Inferior parietal cortex (tissue), 1 donor: ENCODE measurements around the gene RDH11.

Experiments
- DNase-seq: peaks from one replicate; pipeline ENCODE4 v3.0.0-alpha.2; 2016; ENCODE audit errors: extremely low spot score

The RDH11 gene

DNA sequence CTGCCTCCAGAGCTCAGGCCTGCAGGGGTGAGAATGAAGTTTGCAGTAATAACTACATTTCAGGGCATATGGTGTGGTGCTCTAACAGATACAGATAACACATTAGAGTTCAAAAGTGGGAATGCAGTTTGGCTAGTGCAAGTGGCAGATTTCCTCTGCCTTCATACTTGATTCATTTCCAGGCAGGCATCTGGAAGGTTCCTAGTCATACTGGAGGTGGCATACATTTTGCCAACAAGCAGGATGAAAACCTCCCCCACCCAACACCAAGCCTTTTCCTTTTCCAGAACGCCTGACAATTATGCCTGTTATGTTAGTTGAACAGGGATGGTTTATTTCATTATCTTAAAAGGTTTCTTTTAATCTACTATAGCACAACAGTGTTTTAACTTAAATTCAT, 45.4 kb downstream of the RDH11 start:
- peak; percentile 40 for DNase-seq

DNA sequence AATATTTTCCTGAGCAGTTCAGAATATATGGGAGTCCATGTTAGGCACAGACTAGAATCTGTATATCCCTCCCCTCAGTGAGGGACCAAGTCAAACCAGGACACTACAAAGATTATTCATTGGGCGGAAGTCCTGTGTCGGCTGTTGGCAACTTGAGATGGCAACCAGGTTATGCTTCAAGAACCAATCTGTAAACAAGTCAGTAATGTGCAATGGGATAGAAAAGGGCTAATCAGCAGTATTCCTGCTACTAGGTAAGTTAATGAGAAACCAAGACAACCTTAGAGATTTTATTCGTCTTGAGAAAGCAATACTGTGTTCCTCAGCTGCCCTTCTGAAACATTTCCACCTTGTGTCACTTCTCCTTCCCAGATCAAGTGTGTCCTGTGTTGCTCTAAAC, 49.4 kb downstream of the RDH11 start:
- no peak for DNase-seq

DNA sequence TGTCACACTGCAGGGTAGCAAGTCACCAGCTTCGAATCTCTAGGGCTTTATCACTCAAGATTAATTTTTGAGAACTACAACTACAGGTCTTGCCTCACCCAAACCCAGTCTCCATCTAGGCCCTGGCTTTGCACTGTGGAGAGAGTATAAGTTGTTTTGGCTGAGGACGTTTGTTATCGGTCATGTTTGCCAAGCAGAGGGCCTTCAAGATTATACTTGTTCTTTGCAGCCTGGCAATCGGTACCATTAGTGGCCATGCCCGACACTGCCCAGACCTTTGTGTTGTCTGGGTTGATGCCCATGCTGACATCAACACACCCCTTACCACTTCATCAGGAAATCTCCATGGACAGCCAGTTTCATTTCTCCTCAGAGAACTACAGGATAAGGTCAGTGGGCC, 50.1 kb downstream of the RDH11 start:
- no peak for DNase-seq

DNA sequence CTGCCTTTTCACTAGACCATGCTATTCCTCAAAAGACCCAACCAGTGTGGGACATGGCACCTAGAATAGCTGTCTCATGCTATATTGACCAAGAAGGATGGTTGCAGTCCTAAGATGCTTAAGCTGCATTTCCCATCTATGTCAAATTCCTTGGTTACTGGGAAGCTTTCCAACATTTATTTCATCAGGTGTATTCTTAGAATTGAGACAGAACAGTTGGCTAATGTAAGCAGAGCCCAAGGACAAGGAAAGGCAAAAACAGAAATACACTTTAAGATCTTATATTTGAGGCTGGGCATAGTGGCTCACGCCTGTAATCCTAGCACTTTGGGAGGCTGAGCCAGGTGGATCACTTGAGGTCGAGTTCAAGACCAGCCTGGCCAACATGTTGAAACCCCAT, 51.1 kb downstream of the RDH11 start:
- peak; percentile 33 for DNase-seq

DNA sequence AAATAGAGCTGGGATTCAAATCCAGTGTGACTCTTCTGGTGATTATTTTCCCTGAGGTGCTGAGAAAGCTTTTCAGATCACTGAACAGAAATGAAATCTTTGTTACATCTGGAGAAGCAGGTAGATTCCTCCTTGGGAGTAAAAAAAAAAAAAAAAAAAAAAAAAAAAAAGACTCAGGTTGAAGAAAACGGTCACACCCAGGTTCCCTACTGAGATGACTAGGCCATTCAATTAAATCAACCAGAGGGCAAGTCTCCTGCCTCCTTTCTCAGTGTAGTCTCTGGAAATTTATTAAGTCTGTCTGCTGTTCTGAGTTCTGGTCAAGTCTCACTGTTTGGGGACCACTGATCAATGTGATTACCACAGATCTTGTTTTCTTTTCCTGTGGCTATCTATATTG, 51.9 kb downstream of the RDH11 start:
- DNase-seq, result no peak

DNA sequence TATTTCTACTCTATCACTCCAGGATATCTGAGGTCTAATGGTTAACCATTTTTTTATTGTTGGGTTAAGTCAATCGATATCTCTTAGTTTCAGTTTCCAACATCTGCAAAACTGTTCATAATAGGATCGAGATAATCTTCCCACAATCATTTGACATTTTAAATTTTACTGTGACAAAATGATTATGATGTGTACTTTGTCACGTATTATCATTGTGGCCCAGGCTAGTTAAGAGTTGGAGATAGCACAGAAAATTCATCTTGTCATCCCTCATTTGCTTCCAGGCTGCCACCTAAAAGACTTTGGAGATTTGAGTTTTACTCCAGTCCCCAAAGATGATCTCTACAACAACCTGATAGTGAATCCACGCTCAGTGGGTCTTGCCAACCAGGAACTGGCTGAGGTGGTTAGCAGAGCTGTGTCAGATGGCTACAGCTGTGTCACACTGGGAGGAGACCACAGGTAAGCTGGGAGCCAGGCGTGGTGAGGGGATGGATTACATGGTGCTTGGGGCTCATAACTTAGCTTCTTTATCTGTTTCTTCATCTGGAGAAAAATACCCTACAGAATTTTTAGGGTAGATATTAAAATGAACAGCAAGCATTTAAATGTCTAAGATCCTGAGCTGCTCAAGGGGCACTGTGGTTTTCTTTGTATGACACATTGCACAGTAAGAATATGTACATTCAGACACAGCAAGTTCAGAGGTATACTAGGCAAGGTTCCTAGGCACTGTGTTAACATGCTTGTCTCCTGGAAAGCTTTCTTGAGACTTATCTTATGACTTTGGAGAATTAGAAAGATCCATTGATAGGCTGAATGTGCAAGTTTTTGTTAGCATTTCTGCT, 53.4 kb downstream of the RDH11 start:
- no peak for DNase-seq

DNA sequence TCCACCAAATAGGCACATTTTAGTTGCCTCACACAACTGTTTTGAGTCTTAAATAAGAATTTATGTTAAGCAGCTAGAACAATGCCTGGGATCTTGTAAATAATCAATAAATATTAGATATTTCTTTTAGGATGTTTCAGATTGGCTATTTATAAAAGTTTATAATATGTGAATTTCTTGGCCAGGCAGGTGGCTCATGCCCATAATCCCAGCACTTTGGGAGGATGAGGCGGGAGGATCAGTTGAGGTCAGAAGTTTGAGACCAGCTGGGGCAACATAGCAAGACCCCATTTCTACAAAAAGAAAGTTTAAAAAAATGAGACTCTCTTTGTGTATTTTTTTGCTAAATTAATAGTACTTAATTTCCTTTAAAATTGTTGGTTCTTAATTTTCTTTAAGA, 54.1 kb downstream of the RDH11 start:
- DNase-seq, result no peak

DNA sequence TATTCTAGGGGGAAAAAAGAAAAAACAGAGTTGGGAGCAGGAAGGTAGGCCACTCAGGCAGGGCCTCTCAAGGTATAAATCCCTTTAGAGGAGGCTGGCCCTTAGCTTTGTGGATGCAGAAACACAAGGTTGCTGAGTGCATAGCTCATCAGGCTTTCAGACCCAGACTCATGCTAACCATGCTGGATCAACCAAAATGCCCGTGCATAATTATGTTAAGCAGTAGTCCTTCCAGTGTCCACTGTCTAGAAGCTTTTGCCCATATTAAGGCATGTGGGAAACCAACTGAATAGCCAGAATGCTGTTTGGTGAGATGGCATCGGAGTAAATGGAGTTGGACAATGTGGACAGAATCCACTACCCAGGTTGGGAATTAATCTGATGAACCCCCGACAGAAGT, 56.9 kb downstream of the RDH11 start:
- DNase-seq, result no peak

DNA sequence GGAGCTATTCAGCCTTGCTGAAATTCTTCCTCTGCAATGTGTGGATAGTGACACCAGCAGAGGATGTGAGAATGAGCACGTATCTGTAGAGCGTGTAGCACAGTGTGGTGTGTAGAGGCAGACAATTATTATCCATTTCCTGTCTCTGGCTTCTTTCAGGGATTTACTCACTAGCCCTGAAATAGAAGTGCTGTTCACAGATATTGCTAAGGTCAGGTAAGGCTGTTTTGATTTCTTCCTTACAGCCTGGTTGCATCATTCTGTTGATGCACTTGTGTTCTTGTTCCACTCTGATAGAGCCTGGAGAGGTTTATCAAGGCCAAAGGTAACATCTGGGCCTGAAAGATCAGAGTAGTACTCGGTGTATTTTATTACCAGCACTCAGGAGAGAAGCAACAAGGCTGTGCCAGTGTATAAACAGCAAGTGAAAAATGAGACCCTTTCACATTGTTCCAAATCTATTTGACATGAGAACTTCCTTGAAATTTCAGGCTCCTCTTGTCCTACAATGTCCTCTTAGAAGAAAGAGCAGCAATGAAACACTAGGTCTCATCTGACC, 59.1 kb downstream of the RDH11 start:
- no peak for DNase-seq

DNA sequence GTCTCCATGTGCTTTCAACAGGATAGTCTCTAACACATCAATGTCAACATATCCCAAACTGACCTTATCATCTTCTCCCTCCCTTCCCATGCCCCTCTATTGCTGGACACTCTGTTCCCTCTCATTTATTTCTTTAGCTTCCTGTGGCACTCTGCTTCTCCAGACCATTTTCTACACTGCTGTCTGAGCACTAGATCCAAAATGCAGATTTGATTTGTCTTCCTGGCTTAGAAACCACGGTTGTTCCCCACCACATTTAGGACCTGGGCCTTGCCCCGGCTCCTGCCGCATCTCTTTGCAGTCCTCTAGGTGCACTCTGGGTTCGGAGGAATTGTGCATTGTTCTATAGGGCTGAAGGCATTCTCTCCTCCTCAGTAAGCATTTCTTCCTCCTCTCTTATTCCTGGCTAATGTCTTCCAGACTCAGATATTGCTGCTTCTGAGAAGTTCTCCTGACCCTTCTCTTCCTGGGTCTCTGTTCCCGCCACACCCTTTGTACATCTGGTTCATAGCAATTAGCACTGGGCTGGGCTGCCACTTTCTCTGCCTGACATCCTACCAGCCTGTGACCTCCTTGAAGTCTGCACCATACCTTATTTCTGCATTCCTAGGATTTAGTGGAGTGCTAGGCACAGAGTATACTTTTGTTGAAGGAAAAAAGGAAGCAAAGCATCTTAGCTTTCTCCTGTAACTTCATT, 62.0 kb downstream of the RDH11 start:
- no peak for DNase-seq

DNA sequence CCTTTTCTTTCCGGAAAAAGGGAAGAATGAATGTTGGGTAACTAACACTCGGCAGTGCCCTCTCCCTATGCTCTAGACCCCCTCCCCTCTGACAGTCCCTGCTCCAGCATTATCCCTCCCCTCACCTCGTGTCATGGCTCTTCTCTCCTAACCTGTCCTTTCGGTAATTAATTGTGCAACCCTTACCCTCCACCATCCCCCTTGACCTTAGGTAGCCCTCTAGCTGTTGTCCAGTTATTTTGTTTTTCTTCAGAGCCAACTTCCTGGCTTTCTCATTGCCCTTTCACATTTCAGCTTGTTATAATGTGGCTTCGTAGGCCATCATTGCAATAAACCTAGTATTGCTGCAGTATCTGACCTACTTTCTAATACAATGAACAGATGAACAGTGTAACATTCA, 64.6 kb downstream of the RDH11 start:
- DNase-seq, result no peak

DNA sequence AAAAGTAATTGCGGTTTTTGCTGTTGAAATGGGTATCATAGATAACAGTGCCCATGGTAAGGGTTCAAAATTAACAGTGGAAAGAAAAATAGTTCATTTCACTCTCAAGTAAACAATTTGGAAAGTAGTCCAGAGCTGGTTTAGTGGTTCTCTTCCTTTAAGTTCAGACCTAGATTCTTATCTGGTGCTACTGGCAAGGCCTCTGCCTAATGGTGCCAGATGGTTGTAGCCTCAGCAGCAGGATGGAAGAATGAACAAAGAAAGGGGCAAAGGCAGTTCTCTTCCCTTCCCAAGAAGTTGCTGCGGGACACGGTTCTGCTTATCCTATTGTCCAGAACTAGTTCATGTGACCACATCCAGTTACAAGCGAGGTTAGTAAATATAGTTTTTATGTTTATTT, 65.4 kb downstream of the RDH11 start:
- no peak for DNase-seq

DNA sequence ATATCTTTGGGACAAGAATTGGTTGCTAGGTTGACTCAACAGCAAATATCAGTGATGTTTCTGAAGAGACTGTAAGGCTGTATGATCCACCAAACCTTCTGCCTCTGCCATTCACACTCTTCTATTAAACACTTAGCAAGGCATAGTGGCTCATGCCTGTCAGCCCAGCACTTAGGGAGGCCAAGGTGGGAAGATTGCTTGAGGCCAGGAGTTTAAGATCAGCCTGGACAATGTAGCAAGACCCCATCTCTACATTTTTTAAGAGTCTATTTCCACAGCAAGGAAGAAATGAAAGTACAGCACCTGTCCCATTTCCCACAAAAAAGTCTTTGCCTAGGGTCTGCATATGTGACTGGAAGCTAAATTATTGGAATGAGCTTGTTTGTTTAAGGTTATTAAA, 68.0 kb downstream of the RDH11 start:
- no peak for DNase-seq
